Progenitor cell of endocrine pancreas (in vitro differentiated cells): ENCODE data around the gene DDN. TPM values are rescaled to one million over a fixed set of nuclear protein-coding genes. Genes with fewer than 3 reads are reported as not detected.

ENCODE experiments used
- DNase-seq: peaks from one replicate; pipeline ENCODE4 v3.0.0; 2021; ENCODE audit warnings: low spot score; ENCODE audit not compliant: unreplicated experiment
- H3K27ac Mint-ChIP-seq: 2 replicates; pipeline ENCODE4 v1.8.0; 2021; ENCODE audit warnings: mild to moderate bottlenecking, moderate library complexity, mixed read lengths
- H3K27me3 Mint-ChIP-seq: 2 replicates; pipeline ENCODE4 v1.8.0; 2021; ENCODE audit warnings: mixed read lengths
- H3K36me3 Mint-ChIP-seq: 2 replicates; pipeline ENCODE4 v1.8.0; 2022; ENCODE audit warnings: mixed read lengths; ENCODE audit not compliant: insufficient read depth
- H3K4me1 Mint-ChIP-seq: 2 replicates; pipeline ENCODE4 v1.8.0; 2021; ENCODE audit warnings: low read depth, mixed read lengths
- H3K4me3 Mint-ChIP-seq: 2 replicates; pipeline ENCODE4 v1.8.0; 2021; ENCODE audit warnings: low read depth, mild to moderate bottlenecking, moderate library complexity, mixed read lengths
- H3K9me3 Mint-ChIP-seq: 2 replicates; pipeline ENCODE4 v1.8.0; 2021; ENCODE audit warnings: low read depth, mixed read lengths
- CTCF ChIP-seq: fragments of 200-600 bp; sonication (generic); IDR thresholded peaks from one replicate; pipeline ENCODE4 v1.5.0; 2021; ENCODE audit warnings: antibody characterized with exemption, mild to moderate bottlenecking; ENCODE audit not compliant: unreplicated experiment
- total RNA-seq: library from RNA; stranded (reverse); gene quantifications from 2 replicates; pipeline ENCODE4 v1.2.1, GENCODE V29; 2021

The DDN gene
- total RNA-seq, 1 donor from 2014 or later: 0.57 TPM

- Mint-ChIP-seq H3K4me1 (no peaks in the 10 kb centered on the region), H3K27ac (no peak overlapping the region), H3K9me3 (no peaks in the 10 kb centered on the region), H3K36me3 (peaks cover 11% of the 10 kb centered on the region), H3K27me3 (no peaks in the 10 kb centered on the region), H3K4me3 (no peak overlapping the region)
- TF ChIP-seq CTCF: no peak
- no peak for DNase-seq
Measured at GRCh38 chr12:49033611-49034285, 34.6 kb upstream of the DDN start.

- H3K36me3 Mint-ChIP-seq: peaks cover 10% of the 10 kb centered on the region
Measured at GRCh38 chr12:49032679-49033447, 33.7 kb upstream of the DDN start.

GRCh38 chr12:49032276-49032675 is 33.1 kb upstream of the DDN start:
- Mint-ChIP-seq H3K27ac (no peak overlapping the region), H3K36me3 (peaks cover 14% of the 10 kb centered on the region), H3K9me3 (no peaks in the 10 kb centered on the region), H3K4me3 (no peak overlapping the region), H3K27me3 (no peaks in the 10 kb centered on the region), H3K4me1 (no peaks in the 10 kb centered on the region)
- no peak for DNase-seq
- TF ChIP-seq CTCF: no peak

More at GRCh38 chr12:49032679-49033447, 33.7 kb upstream of the DDN start:
- H3K4me1 Mint-ChIP-seq: no peaks in the 10 kb centered on the region
- H3K9me3 Mint-ChIP-seq: no peaks in the 10 kb centered on the region
- no peak overlapping the region for H3K4me3 Mint-ChIP-seq
- TF ChIP-seq CTCF: no peak
- no peak overlapping the region for H3K27ac Mint-ChIP-seq
- no peaks in the 10 kb centered on the region for H3K27me3 Mint-ChIP-seq
- DNase-seq: no peak

GRCh38 chr12:49031573-49032161 is 32.5 kb upstream of the DDN start:
- H3K4me3 Mint-ChIP-seq: no peak overlapping the region
- no peaks in the 10 kb centered on the region for H3K9me3 Mint-ChIP-seq
- H3K36me3 Mint-ChIP-seq: peaks cover 12% of the 10 kb centered on the region
- TF ChIP-seq CTCF: no peak
- H3K4me1 Mint-ChIP-seq: no peaks in the 10 kb centered on the region
- no peaks in the 10 kb centered on the region for H3K27me3 Mint-ChIP-seq
- no peak for DNase-seq
- H3K27ac Mint-ChIP-seq: no peak overlapping the region

- no peak overlapping the region for H3K4me3 Mint-ChIP-seq
- no peaks in the 10 kb centered on the region for H3K9me3 Mint-ChIP-seq
- TF ChIP-seq CTCF: no peak
- DNase-seq: no peak
- H3K36me3 Mint-ChIP-seq: peaks cover 10% of the 10 kb centered on the region
- peak overlapping the region; percentile 45 for H3K27ac Mint-ChIP-seq
- no peaks in the 10 kb centered on the region for H3K4me1 Mint-ChIP-seq
- H3K27me3 Mint-ChIP-seq: no peaks in the 10 kb centered on the region
Measured at GRCh38 chr12:49030714-49031572, 31.8 kb upstream of the DDN start.
